Smooth muscle cell of the brain vasculature (primary cell): Measurements from ENCODE around the gene RNU6-1.

Experiments
- DNase-seq: peaks from one replicate; pipeline ENCODE4 v3.0.0-alpha.2; 2012; ENCODE audit warnings: low read depth, low spot score

The RNU6-1 gene

GRCh38 chr15:67801926-67802914 is 37.6 kb downstream of the RNU6-1 start:
- DNase-seq, result no peak

GRCh38 chr15:67801142-67801541 is 38.7 kb downstream of the RNU6-1 start:
- no peak for DNase-seq

GRCh38 chr15:67799801-67800205 is 40.0 kb downstream of the RNU6-1 start:
- DNase-seq, result no peak

- DNase-seq, result no peak
Measured at GRCh38 chr15:67796196-67797127, 43.4 kb downstream of the RNU6-1 start.

GRCh38 chr15:67794832-67795574 is 44.8 kb downstream of the RNU6-1 start:
- no peak for DNase-seq

GRCh38 chr15:67792250-67792942 is 47.4 kb downstream of the RNU6-1 start:
- DNase-seq, result no peak

- DNase-seq, result no peak
Measured at GRCh38 chr15:67790610-67791319, 49.1 kb downstream of the RNU6-1 start.
